ENCODE data around the gene ZNF664.

The ZNF664 gene

DNA sequence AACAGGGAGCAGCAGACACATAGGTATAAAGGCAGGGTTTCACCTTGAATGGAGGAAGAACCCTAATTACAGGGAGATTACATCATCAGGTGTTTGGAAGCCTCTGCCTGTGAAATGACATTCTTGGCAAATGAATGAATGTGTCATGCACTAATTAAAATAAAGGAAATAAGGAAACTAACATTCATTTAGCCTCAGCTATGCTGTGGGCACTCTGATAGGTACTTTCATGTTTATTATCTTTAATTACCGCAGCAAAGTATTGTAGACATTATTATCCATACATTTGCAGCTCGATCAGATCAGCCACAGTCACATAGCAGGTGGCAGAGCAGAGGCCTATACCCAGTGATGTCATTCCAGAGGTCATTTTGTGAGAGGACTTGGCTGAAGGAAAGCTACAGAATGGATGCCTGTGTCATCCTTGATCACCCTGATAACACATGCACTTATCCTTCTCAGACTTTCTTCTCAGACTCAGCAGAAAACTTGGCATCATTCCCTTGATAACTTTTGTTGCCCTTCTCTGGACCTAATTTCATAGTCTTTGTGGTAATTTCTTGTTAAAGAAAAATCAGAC, 18.4 kb downstream of the ZNF664 start:
- DNase-seq, result no peak

DNA sequence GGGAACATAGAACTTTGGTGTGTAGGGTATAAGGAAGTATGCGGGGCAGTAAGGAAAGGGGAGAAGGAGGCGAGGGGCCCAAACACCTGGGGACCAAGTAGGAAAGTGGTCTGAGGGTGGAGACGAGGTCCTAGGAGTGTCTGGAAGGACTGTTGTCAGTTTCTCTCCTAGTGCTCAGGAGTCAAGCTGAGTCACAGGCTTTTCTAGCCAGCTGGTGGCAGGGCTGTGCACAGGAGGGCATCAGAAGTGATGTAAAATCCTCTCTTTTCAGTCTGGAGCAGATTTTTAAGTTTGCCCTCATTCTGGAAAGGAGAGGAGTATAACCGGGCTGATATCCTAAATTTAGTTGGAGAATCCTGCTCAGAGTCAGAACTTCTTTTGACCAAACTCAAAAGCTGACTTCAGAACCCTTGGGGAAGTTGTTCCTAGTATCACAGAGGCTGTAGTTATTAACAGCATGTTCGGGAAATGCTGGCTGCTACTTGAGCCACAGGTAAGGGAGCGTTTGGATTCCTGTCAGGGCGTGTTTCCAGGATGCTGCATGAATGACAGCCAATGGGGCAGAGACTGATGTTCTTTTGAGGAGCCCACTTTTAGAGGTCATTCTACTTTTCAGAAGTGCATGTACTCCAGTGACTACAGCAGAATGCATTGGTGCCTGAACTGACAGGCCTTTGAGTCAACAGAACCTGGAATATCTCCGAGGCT, 19.3 kb downstream of the ZNF664 start:
- no peak for DNase-seq

- no peak for DNase-seq
Observed at GRCh38 chr12:123995023-123995748, 22.2 kb downstream of the ZNF664 start.

DNA sequence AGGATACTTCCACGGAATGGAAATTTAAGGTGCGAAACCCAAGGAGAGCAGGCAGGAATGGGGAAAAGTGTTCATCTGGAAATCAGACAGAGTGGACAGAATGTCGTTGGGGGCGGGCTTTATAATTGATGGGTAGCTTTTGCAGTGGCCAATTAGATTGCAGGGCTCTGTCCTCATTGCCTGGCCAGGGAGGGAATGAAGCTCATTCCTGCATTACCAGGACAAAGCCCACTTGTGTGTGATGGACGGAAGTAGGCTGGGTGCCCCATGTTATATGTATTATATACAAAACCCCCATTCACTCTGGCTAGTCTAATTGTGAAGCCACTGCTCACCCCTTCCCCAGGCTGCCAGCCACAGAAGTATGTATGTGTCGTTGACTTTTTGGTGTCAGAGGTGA, 23.6 kb downstream of the ZNF664 start:
- DNase-seq, result no peak

DNA sequence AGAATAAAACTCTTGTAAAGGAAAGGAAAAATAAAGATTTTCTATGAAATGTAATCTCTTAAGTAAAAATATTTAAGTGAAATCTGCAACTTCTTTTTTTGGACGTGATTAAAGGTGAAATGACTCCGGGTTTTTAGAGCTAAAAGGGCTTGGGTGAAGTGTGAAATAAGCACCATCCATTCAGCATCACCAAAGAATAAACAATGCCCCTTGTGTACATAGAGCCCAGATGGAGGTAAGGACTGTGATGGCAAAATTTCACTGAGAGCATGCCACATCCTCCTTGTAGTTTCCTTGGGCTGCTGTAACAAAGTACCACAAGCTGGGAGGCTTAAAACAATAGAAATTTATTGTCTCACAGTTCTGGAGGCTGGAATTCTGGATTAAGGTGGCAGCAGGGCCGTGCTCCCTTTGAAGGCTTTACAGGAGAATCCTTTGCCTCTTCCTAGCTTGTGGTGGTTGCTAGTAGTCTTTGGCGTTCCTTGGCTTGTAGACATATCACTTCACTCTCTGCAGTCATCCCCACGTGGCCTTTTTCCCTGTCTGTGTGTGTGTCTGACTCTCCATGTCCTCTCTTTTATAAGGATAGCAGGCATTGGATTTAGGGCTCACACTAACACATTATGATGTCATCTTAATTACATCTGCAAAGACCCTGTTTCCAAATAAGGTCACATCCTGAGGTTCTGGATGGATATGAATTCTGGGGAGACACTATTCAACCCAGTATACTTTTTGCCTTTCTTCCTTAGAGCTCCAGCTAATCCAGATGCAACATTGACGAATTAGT, 24.2 kb downstream of the ZNF664 start:
- DNase-seq, result no peak

- DNase-seq, result no peak
Observed at GRCh38 chr12:123997908-123998307, 24.9 kb downstream of the ZNF664 start.

DNA sequence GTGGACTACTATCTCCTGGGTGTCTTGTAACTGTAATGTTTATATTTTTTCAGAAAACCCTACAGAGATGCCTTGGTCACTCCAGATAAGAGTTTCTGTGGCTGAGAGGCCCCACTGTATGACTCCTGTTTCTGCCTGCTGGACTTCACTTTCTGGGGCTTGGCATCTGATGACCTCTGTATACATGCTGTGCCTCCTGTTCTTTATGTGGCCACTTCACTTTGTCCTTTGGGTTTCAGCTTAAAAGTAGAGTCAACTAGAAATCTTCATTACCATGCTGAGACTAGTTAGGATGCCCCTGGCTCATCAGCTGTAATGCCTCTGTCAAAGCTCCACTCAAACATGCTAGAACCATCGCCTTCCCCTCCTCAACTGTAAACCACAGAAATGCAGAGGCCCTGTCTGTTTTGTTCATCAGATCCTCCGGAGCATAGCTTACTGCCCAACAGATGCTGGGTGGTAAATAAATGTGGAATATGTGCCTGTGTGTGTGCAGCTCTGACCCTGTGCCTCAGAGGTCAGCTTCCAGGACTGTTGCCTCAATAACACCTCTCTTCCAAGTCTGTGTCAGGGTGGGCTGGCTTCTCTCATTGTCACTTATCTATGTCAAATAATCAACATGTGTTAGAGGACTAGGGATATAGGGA, 25.5 kb downstream of the ZNF664 start:
- no peak for DNase-seq

- DNase-seq, result no peak
Observed at GRCh38 chr12:123998991-123999359, 26.0 kb downstream of the ZNF664 start.

DNA sequence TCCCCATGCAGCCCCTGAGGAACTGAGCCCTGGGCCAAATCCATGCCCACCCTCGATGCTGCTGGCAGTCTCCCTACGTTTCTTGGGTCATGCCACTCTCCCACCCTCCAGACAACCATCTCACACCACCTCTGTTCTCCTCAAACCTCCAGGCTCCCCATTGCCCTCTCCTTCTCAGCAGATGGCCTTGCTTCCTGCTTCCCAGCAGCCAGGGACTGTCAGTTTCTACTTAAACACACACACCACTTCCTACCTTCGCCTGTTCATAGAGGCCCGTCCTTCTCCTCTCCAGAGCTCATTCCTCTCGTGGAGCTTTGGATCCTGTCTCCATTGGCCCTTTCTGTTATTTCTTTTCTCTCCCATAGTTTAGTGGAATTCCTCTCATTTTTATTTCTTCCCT, 27.1 kb downstream of the ZNF664 start:
- no peak for DNase-seq

DNA sequence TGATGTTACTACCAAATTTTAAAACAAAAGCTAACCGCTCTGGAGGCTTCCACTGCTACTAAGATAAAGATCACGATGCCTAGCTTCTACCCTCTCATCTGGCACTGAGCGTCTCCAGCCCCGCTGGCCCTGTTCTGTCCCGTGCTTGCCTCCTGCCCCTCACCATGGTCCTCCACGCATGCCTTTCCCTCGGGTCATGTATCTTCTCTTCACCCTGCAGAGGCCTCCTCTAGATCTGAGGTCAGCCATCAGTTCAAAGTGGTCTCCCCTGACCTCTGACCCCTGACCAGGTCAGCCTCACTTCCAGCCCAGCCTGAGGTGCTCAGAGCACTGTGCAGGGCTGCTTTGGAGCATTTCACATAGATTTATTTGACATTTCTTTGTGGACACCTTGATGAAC, 28.3 kb downstream of the ZNF664 start:
- no peak for DNase-seq

GRCh38 chr12:124002021-124002644, 29.1 kb downstream of the ZNF664 start:
- DNase-seq, result no peak

DNA sequence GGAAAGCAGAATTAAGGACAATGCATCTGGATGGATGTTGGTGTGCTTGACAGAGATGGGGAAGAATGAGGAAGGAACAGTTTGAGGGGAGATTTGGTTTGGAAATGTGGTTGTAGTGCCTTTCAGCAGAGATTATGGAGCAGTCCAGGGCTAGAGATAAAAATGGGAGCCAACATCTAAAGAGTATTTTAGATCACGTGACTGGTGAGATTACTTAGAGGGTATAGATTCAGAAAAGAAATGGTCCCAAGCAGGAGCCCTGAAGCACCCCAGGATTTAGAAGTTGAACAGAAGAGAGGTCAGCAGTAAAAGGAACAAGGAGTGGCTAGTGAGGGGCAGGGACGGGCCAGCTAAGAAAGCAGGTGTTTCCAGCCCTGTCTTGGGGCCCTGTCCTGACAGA, 29.6 kb downstream of the ZNF664 start:
- no peak for DNase-seq

DNA sequence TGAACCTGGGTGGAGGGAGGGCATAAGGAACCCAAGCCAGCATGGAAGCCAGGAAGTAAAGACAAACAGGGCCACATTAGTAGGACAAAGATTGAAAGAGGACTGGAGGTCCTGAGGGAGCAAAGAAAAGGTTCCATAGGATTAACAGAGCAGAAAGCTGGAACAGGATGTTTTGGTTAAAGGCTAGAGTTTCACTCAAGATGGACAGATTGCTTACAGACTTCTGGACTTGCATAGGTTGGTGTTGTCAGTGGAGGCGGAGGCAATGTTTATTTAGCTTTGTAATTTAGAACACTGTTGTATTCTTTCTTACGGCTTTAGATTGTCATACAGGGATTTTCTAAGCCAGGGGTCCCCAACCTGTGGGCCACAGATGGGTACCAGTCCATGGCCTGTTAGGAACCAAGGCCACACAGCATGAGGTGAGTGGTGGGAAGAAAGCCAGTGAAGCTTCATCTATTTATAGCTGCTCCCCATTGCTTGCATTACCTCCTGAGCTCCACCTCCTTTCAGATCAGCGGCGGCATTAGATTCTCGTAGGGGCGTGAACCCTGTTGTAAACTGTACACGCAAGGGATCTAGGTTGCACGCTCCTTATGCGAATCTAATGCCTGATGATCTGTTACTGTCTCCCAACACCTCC, 31.3 kb downstream of the ZNF664 start:
- DNase-seq, result no peak

- peak; percentile 8 for DNase-seq
Observed at GRCh38 chr12:124006085-124006845, 33.2 kb downstream of the ZNF664 start.

DNA sequence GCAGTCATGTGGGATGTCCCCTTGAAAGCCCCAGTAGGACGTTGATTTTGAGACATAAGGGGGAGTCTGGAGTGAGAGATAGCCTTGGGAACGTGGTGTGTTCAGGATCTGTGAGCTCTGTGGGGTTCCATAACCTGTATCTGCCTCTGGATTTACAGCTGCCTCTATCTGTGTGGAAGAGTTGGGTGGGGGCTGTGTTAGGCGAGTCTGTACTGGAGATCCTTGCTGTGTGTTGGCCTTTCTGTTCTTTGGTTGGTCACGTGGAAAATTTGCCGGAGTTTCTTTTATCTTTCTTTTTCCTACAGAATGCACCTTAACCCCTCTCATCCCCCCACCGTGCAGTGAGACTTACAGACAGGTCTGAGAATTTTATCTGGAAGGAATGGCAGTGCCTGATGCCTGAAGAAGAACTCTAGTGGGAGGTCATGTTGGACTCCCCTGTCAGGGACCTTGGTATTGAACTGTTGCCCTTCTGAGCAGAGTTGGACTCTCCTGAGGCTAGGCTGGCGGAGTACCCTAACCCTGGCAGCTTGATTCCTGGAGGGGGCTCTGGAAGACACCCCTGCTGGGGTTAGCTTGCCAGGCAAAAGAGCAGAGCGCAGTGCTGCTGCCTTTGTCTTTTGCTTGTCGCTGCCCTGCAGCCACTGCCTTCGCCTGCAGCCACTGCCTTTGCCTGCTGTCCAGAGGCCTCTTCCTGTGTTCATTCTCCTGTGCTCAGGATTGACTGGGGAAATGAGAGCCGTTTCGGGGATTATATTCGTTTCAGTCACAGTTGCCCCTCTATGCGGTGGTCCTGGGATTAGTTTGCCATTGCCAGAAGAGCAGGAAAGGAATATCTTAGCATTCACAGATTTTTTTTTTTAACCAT, 34.1 kb downstream of the ZNF664 start:
- no peak for DNase-seq

GRCh38 chr12:124007826-124008570, 35.0 kb downstream of the ZNF664 start:
- DNase-seq, result no peak

DNA sequence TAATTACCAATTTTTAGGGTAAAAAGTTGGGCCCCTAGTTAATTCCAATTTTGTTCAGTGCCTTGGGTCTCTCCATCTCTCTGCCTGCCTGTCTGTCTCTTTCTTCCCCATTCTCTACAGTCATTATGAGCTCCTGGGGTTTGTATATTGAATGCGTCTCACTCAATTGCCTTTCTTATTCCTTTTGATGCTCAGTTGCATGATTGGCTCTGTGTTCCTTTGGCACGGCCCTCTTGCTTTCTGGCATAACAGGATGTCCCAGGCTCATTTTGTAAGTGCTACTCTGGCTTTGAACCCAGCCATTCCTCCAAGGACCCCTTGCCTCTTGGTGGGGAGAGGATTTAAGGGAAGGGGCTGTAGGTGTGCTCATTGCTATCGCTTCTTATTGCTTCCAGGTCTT, 35.6 kb downstream of the ZNF664 start:
- DNase-seq, result no peak

DNA sequence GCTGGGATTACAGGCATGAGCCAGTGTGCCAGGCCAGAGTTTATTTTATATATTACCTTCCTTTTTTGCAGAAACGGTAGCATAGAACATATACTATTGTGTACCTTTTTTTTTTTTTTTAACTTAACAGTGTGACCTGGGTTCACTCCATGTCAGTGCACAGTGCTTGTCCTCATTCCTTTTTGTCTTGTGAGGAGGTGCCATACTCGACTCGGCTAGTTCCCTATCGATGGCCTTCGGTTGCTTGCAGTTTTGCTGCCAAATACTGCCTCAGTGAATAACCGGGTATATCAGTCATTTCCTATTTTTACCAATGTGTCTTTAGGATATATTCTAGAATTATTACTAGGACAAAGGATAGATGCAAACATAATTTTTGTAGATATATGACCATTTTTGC, 36.8 kb downstream of the ZNF664 start:
- no peak for DNase-seq

DNA sequence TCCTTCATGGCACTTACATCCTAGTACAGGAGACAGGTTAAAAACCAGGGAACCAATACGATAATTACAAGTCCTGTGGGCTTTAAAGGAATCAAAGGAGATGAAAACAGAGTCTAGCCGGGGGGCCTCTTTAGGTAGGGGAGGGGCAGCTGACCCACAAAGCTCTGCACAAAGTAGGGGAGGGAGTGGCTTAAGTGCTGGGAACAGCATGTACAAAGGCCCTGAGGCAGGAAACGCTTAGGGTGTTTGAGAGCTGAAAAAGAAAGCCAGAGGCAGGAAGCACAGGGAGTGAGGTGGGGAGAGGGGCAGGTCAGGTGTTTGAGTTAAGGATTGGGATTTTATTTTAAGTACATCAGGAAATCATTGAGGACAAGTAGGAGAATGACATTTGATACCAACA, 37.7 kb downstream of the ZNF664 start:
- no peak for DNase-seq

Data from stimulated activated CD4-positive, alpha-beta T cell treated with anti-CD3 and anti-CD28 coated beads, Interleukin-12 subunit alpha, Interleukin-12 subunit beta, amount 100 ng/mL, for 4 hours (primary cell).